GM12864 (cell line): ENCODE data around the gene RCN2.

Source experiments
- DNase-seq: peaks from one replicate; pipeline ENCODE4 v3.0.0-alpha.2; 2011; ENCODE audit warnings: low read depth
- H3K4me3 ChIP-seq: 2 replicates; pipeline ENCODE4 v1.5.1; 2011; ENCODE audit warnings: mild to moderate bottlenecking, low read depth, low read length, control low read depth
- TF ChIP-seq, protein P1 (sequence below): IDR thresholded peaks from 2 replicates; pipeline ENCODE4 v1.5.1; 2011; ENCODE audit warnings: low read depth, mild to moderate bottlenecking, moderate library complexity, low read length, control low read depth, inconsistent platforms; ENCODE audit errors: missing control alignments

Gene RCN2

DNA sequence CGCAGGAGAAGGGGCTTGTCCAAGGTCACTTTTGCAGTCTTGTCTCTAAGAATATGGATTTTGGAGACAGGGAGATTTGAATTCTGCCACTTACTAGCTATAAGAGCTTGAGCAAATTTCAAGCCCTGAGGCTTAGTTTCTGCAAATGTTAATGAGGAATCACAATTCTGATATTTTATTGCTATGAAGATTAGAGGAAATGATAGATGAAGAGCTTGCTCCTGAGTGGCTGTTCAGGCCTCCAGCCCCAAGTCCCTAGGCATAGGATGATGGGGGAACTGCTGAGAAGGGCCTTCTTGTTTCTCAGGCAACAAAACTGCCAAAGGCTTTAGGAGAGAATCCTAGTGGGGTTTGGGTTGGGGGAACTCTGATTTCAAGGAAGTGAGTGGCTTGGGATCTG is 44.6 kb downstream of the RCN2 start:
- DNase-seq, result no peak
- TF ChIP-seq, protein P1, sequence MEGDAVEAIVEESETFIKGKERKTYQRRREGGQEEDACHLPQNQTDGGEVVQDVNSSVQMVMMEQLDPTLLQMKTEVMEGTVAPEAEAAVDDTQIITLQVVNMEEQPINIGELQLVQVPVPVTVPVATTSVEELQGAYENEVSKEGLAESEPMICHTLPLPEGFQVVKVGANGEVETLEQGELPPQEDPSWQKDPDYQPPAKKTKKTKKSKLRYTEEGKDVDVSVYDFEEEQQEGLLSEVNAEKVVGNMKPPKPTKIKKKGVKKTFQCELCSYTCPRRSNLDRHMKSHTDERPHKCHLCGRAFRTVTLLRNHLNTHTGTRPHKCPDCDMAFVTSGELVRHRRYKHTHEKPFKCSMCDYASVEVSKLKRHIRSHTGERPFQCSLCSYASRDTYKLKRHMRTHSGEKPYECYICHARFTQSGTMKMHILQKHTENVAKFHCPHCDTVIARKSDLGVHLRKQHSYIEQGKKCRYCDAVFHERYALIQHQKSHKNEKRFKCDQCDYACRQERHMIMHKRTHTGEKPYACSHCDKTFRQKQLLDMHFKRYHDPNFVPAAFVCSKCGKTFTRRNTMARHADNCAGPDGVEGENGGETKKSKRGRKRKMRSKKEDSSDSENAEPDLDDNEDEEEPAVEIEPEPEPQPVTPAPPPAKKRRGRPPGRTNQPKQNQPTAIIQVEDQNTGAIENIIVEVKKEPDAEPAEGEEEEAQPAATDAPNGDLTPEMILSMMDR, result no peak
- no peak overlapping the region for H3K4me3 ChIP-seq

DNA sequence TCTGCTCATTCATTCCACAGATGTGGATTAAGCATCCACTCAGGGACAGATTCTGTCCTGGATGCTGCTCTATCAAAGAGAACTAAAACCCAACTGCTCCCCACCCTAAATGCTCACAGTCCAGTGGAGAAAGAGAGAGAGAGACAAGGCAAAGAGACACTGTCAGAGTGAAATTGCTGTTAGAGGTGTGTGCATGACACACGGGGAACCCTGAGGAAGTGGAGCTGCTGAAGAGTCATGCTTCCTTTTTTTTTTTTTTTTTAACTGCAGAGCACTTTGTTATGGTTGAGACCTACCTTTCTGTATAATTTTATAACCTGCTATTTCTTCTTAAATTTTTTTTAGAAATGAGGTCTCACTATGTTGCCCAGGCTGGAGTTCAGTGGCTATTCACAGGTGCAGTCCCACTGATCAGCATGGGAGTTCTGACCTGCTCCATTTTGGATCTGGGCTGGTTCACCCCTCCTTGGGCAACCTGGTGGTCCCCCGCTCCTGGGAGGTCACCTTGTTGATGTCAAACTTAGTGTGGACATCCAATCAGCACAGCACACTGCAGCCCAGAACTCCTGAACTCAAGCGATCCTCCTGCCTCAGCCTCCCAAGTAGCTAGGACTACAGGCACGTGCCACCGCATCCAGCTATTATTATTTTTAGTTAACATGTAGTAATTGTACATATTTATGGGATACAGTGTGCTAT is 45.2 kb downstream of the RCN2 start:
- TF ChIP-seq, protein P1, result no peak
- no peak for DNase-seq
- H3K4me3 ChIP-seq, result no peak overlapping the region

DNA sequence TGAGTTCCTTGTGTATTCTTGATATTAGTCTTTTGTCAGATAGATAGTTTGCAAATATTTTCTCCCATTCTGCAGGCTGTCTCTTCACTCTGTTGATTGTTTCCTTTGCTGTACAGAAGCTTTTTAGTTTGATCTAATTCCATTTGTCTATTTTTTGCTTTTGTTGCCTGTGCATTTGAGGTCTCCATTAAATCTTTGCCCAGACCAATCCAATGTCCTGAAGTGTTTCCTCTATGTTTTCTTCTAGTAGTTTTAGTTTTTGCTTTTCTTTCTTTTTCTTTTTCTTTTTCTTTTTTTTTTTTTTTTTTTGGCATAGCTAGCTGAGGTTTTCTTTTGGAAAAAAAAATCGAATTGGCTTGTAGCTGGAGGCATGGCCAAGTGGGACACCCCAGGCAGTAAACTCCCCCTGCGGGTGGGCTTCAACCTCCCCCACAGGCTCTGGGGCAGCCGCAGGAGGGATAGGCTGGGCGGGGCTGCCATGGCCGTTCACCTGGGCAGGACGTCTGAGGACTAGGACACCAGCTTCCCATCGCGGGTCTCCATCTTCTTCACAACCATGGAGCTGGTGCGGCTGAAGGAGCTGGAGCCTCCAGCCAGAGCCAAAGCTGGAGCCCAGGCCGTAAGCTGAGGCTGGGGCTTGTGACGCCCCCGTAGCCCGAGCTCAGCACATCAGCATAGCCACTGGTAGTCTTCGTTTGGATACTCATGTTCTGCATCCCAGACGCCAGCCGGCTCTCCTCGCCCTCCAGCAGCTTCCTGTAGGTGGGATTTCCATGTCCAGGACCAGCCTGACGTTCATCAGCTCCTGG is 47.2 kb downstream of the RCN2 start:
- H3K4me3 ChIP-seq, result no peak overlapping the region
- TF ChIP-seq, protein P1, result no peak
- no peak for DNase-seq

DNA sequence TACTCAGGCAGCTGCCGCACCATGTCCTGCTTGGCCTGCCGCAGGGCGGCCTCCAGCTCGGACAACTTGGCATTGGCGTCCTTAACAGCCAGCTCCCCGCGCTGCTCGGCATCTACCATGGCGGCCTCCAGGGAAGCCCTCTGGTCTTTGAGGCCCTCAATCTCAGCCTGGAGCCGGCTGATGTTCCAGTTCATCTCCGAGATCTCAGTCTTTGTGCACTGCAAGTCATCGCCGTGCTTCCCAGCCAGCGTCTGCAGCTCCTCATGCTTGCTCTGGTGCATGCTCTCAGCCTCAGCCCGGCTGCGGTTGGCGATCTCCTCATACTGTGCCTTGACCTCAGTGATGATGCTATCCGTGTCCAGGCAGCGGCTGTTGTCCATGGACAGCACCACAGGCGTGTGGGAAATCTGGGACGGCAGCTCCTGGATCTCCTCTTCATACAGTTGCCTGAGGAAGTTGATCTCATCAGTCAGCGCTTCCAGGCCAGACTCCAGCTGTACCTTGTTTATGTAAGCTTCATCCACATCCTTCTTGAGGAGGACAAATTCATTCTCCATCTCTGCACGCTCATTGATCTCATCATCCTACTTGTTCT is 47.9 kb downstream of the RCN2 start:
- H3K4me3 ChIP-seq, result no peak overlapping the region
- DNase-seq, result no peak
- TF ChIP-seq, protein P1, result no peak

DNA sequence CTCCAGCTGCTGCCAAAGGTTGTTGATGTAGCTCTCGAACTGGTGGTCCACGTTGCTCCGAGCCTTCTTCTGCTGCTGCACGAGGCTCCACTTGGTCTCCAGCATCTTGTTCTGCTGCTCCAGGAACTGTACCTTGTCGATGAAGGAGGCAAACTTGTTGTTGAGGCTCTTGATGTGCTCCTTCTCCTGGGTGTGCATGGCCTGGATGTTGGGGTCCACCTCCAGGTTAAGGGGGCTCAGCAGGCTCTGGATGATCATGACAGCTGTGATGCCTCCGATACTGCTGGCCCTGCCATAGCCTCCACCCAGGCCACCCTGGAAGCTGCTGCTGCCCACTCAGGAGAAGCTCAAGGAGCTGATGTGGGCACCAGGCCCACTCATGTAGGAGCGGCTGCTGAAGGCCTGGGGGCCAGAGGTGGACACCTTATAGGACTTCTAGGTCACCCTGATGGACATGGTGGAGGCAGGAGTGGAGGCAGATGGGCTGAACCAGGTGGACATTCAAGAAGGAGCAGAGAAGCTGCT is 48.5 kb downstream of the RCN2 start:
- DNase-seq, result no peak
- H3K4me3 ChIP-seq, result no peak overlapping the region
- TF ChIP-seq, protein P1, result no peak

DNA sequence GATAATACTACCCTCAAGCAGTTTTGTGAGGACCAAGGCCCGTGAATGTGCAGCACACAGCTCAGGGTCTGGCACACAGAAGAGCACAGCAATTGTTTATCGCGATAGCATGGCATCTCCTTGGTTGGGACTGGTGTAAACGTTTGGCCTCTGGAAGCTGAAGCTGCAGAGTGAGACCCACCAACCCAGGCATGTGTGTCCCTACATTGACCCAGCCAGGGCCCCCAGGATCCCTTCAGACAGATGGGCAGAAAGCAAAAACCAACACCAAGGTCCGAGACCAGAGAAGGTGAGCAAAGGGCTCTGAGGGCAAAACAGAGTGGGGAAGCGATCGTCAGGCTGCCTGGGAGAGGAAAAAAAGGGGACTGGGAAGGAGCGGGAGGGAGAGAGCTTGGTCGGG is 50.8 kb downstream of the RCN2 start:
- TF ChIP-seq, protein P1, result no peak
- H3K4me3 ChIP-seq, result no peak overlapping the region
- DNase-seq, result no peak
